GM12878 (cell line): Measurements from ENCODE around the gene TPP2. TPM values are rescaled to one million over a fixed set of nuclear protein-coding genes. Genes with fewer than 3 reads are reported as not detected.

ENCODE experiments used
- ATF3 ChIP-seq: IDR thresholded peaks from 2 replicates; pipeline ENCODE4 v1.6.1; 2011; ENCODE audit warnings: low read depth, mild to moderate bottlenecking, low read length, moderate library complexity, borderline replicate concordance; ENCODE audit errors: extremely low read depth
- CBX3 ChIP-seq: fragments of 200-600 bp; sonication (generic); IDR thresholded peaks from 2 replicates; pipeline ENCODE4 v1.6.1; 2016; ENCODE audit warnings: low read depth, borderline replicate concordance
- DPF2 ChIP-seq: fragments of 450-650 bp; IDR thresholded peaks from 2 replicates; pipeline ENCODE4 v1.6.1; 2017; ENCODE audit warnings: mild to moderate bottlenecking
- FOS ChIP-seq: IDR thresholded peaks from 3 replicates; pipeline ENCODE4 v1.6.1; 2011; ENCODE audit warnings: borderline replicate concordance; ENCODE audit not compliant: insufficient read length; ENCODE audit errors: extremely low read depth
- IRF5 ChIP-seq: fragments of 450-650 bp; IDR thresholded peaks from 2 replicates; pipeline ENCODE4 v1.6.1; 2017; ENCODE audit warnings: borderline replicate concordance
- KAT2A ChIP-seq: conservative IDR thresholded peaks from 2 replicates; pipeline ENCODE4 v1.6.1; 2011; ENCODE audit warnings: low read depth, low read length; ENCODE audit not compliant: control insufficient read depth
- MTA2 ChIP-seq: fragments of 450-650 bp; IDR thresholded peaks from 2 replicates; pipeline ENCODE4 v1.6.1; 2016; ENCODE audit warnings: low read depth, mild to moderate bottlenecking, moderate library complexity
- NR2F1 ChIP-seq: fragments of 450-650 bp; conservative IDR thresholded peaks from 2 replicates; pipeline ENCODE4 v1.6.1; 2017; ENCODE audit warnings: mild to moderate bottlenecking
- RAD21 ChIP-seq: IDR thresholded peaks from 2 replicates; pipeline ENCODE4 v1.6.1; 2011; ENCODE audit warnings: mild to moderate bottlenecking, low read depth, low read length, moderate library complexity; ENCODE audit not compliant: insufficient read depth
- RELB ChIP-seq: fragments of 450-650 bp; IDR thresholded peaks from 2 replicates; pipeline ENCODE4 v1.6.1; 2017; ENCODE audit warnings: low read depth, mild to moderate bottlenecking, moderate library complexity
- SIX5 ChIP-seq: IDR thresholded peaks from 2 replicates; pipeline ENCODE4 v1.6.1; 2011; ENCODE audit warnings: mild to moderate bottlenecking, low read depth, low read length, moderate library complexity; ENCODE audit not compliant: severe bottlenecking
- SUZ12 ChIP-seq: fragments of 200-600 bp; sonication (generic); IDR thresholded peaks from one replicate; pipeline ENCODE4 v1.6.1; 2018; ENCODE audit warnings: antibody characterized with exemption, mild to moderate bottlenecking; ENCODE audit not compliant: unreplicated experiment
- TCF12 ChIP-seq: IDR thresholded peaks from 2 replicates; pipeline ENCODE4 v1.6.1; 2011; ENCODE audit warnings: low read depth, mild to moderate bottlenecking, low read length
- ZBTB4 ChIP-seq: fragments of 450-650 bp; formaldehyde crosslinking; IDR thresholded peaks from 2 replicates; pipeline ENCODE4 v1.4.0; 2022; ENCODE audit warnings: mild to moderate bottlenecking, moderate library complexity
- ZNF207 ChIP-seq: fragments of 450-650 bp; IDR thresholded peaks from 2 replicates; pipeline ENCODE4 v1.6.1; 2014; ENCODE audit warnings: antibody characterized with exemption, mild to moderate bottlenecking, borderline replicate concordance
- polyA plus RNA-seq, 11 experiments: library from polyadenylated mRNA; depleted of rRNA in 4 of 11; unstranded in 6 of 11; stranded (reverse) in 5 of 11; fragments of >200 nt; fragmentation: Nextera tagmentation in 4 of 11; fragmentation: Illumina TruSeq in 1 of 11; extraction: Ambion mirVana in 4 of 11; extraction: Trizol in 1 of 11; gene quantifications; 1 replicate in 1 of 11; 2 replicates in 10 of 11; pipeline versions ENCODE4 v1.2.1 to v1.2.3, GENCODE V29; 2011 to 2016; ENCODE audit warnings: inconsistent platforms in 2 of 11, missing spikeins in 2 of 11, low read depth in 1 of 11
- total RNA-seq, 4 experiments: library from RNA; depleted of rRNA in 3 of 4; stranded (reverse); fragments of >200 nt in 3 of 4; fragmentation: Illumina TruSeq in 1 of 4; extraction: Trizol in 1 of 4; gene quantifications; 2 replicates each; pipeline versions ENCODE4 v1.2.1 to v1.2.3, GENCODE V29; 2013 to 2021

Gene TPP2
- total and polyA plus RNA-seq, 10 of the 15 experiments (the other 5 are each of a cell fraction or from before 2014, with no cell fraction given), result 18.4 to 82.3 (median 55.4) TPM

GRCh38 chr13:102564564-102564963 is 32.2 kb upstream of the TPP2 start (continued):
- no peak for TF ChIP-seq SIX5
- TF ChIP-seq NR2F1, result no peak
- no peak for TF ChIP-seq ZNF207
- no peak for TF ChIP-seq DPF2
- no peak for TF ChIP-seq KAT2A
- TF ChIP-seq FOS, result no peak
- TF ChIP-seq RELB, result no peak
- no peak for TF ChIP-seq ZBTB4 (CRISPR knock-in tag)
- TF ChIP-seq TCF12, result no peak
- no peak for TF ChIP-seq ATF3
- TF ChIP-seq IRF5, result no peak
- no peak for TF ChIP-seq MTA2
- no peak for TF ChIP-seq RAD21
- TF ChIP-seq SUZ12, result no peak
- no peak for TF ChIP-seq CBX3
